Liver (tissue), 9 donors: ENCODE results near the gene RELCH. TPM values are rescaled to one million over a fixed set of nuclear protein-coding genes. Genes with fewer than 3 reads are reported as not detected.

Source experiments
- DNase-seq: peaks from one replicate; pipeline ENCODE4 v3.0.0-alpha.2; 2017; ENCODE audit warnings: low spot score
- H3K27ac ChIP-seq, 2 donors: one replicate each; pipeline ENCODE4 v1.7.0; 2013; ENCODE audit warnings: inconsistent platforms in 2 of 2, low read length in 2 of 2, control low read depth in 1 of 2, low read depth in 1 of 2, mild to moderate bottlenecking in 1 of 2
- H3K27me3 ChIP-seq, 4 donors: one replicate each; pipeline versions ENCODE4 v1.6.1 to v1.7.0; 2013; ENCODE audit warnings: low read length in 3 of 4, inconsistent platforms in 1 of 4, mild to moderate bottlenecking in 1 of 4, moderate library complexity in 1 of 4; ENCODE audit not compliant: control insufficient read depth in 4 of 4, insufficient read depth in 4 of 4
- H3K36me3 ChIP-seq, 4 donors: one replicate each; pipeline versions ENCODE4 v1.6.1 to v1.7.0; 2013; ENCODE audit warnings: low read length in 3 of 4, mild to moderate bottlenecking in 3 of 4, low read depth in 1 of 4, moderate library complexity in 1 of 4; ENCODE audit not compliant: control insufficient read depth in 4 of 4, insufficient read depth in 3 of 4
- H3K4me1 ChIP-seq, 4 donors: one replicate each; pipeline versions ENCODE4 v1.6.1 to v1.7.0; 2013; ENCODE audit warnings: low read length in 3 of 4, mild to moderate bottlenecking in 3 of 4, moderate library complexity in 1 of 4; ENCODE audit not compliant: control insufficient read depth in 4 of 4, insufficient read depth in 4 of 4
- H3K4me3 ChIP-seq, 3 donors: one replicate each; pipeline versions ENCODE4 v1.6.1 to v1.7.0; 2013; ENCODE audit warnings: low read length in 3 of 3, control low read depth in 1 of 3, low read depth in 1 of 3, mild to moderate bottlenecking in 1 of 3
- H3K9ac ChIP-seq, 2 donors: one replicate each; pipeline ENCODE4 v1.7.0; 2013; ENCODE audit warnings: low read length in 2 of 2, mild to moderate bottlenecking in 2 of 2, moderate library complexity in 2 of 2, control low read depth in 1 of 2, low read depth in 1 of 2
- H3K9me3 ChIP-seq, 4 donors: one replicate each; pipeline versions ENCODE4 v1.6.1 to v1.7.0; 2013; ENCODE audit warnings: low read length in 3 of 4; ENCODE audit not compliant: control insufficient read depth in 4 of 4
- EGR1 ChIP-seq, 2 donors: IDR thresholded peaks; 2 replicates each; pipeline ENCODE4 v1.6.1; 2016 to 2018; ENCODE audit warnings: antibody characterized with exemption in 2 of 2, low read depth in 2 of 2
- FOXA1 ChIP-seq: IDR thresholded peaks from 2 replicates; pipeline ENCODE4 v1.6.1; 2016; ENCODE audit warnings: antibody characterized with exemption
- FOXA2 ChIP-seq: IDR thresholded peaks from 2 replicates; pipeline ENCODE4 v1.6.1; 2016; ENCODE audit warnings: antibody characterized with exemption
- GABPA ChIP-seq, 2 donors: IDR thresholded peaks in 1 of 2; conservative IDR thresholded peaks in 1 of 2; 2 replicates each; pipeline ENCODE4 v1.6.1; 2016; ENCODE audit warnings: antibody characterized with exemption in 2 of 2, mild to moderate bottlenecking in 1 of 2, moderate library complexity in 1 of 2
- HNF4G ChIP-seq: IDR thresholded peaks from 2 replicates; pipeline ENCODE4 v1.6.1; 2016; ENCODE audit warnings: antibody characterized with exemption
- JUND ChIP-seq, 2 donors: IDR thresholded peaks; 2 replicates each; pipeline ENCODE4 v1.6.1; 2016; ENCODE audit warnings: antibody characterized with exemption in 2 of 2
- NR2F2 ChIP-seq: IDR thresholded peaks from 2 replicates; pipeline ENCODE4 v1.6.1; 2016; ENCODE audit warnings: antibody characterized with exemption
- RAD21 ChIP-seq, 2 donors: IDR thresholded peaks; 2 replicates each; pipeline ENCODE4 v1.6.1; 2016; ENCODE audit warnings: antibody characterized with exemption in 2 of 2, mild to moderate bottlenecking in 2 of 2
- RXRA ChIP-seq, 2 donors: IDR thresholded peaks; 2 replicates each; pipeline ENCODE4 v1.6.1; 2017 to 2018; ENCODE audit warnings: antibody characterized with exemption in 2 of 2, mild to moderate bottlenecking in 1 of 2
- SP1 ChIP-seq: IDR thresholded peaks from 2 replicates; pipeline ENCODE4 v1.6.1; 2018; ENCODE audit warnings: antibody characterized with exemption, mild to moderate bottlenecking
- TAF1 ChIP-seq: conservative IDR thresholded peaks from 2 replicates; pipeline ENCODE4 v1.6.1; 2016; ENCODE audit warnings: antibody characterized with exemption, mild to moderate bottlenecking
- YY1 ChIP-seq: IDR thresholded peaks from 2 replicates; pipeline ENCODE4 v1.6.1; 2016; ENCODE audit warnings: antibody characterized with exemption, mild to moderate bottlenecking
- WGBS: extraction: QIAGEN DNeasy Blood & Tissue Kit; methylation state at CpG from one replicate; pipeline ENCODE4 v1.1.7; 2013; 5-methylcytosine and 5-hydroxymethylcytosine counted together
- polyA plus RNA-seq, 2 donors: library from polyadenylated mRNA; stranded (reverse) in 1 of 2; unstranded in 1 of 2; fragments of 200-250 nt in 1 of 2; fragments of >200 nt in 1 of 2; fragmentation: Nextera tagmentation in 1 of 2; extraction: Ambion mirVana in 1 of 2; gene quantifications; one replicate each; pipeline versions ENCODE4 v1.2.1 to v1.2.3, GENCODE V29; 2013 to 2015
- total RNA-seq, 2 donors: library from RNA; depleted of rRNA; stranded (reverse); fragments of >200 nt; gene quantifications; one replicate each; pipeline ENCODE4 v1.2.3, GENCODE V29; 2014
- TF ChIP-seq, protein P1 (sequence below): IDR thresholded peaks from 2 replicates; pipeline ENCODE4 v1.6.1; 2016; ENCODE audit warnings: antibody characterized with exemption
- TF ChIP-seq, protein P2 (sequence below): IDR thresholded peaks from 2 replicates; pipeline ENCODE4 v1.6.1; 2016; ENCODE audit warnings: antibody characterized with exemption
- TF ChIP-seq, protein P3 (sequence below): fragments of 150-350 bp; IDR thresholded peaks from 2 replicates; pipeline ENCODE4 v1.5.1; 2017; ENCODE audit warnings: improper control_type of control experiment, low read depth, low read length; ENCODE audit not compliant: missing input control
- TF ChIP-seq, protein P4 (sequence below): IDR thresholded peaks from 2 replicates; pipeline ENCODE4 v1.6.1; 2016; ENCODE audit warnings: antibody characterized with exemption, mild to moderate bottlenecking
- TF ChIP-seq, protein P5 (sequence below): IDR thresholded peaks from 2 replicates; pipeline ENCODE4 v1.6.1; 2016; ENCODE audit warnings: antibody characterized with exemption
- donor health status: healthy.
- donor health status: healthy.
- donor health status: healthy.
- donor health status: healthy.
- donor health status: healthy.

Gene RELCH
- total and polyA plus RNA-seq, 4 donors, result 4.3 to 21.7 (median 11.0) TPM

DNA sequence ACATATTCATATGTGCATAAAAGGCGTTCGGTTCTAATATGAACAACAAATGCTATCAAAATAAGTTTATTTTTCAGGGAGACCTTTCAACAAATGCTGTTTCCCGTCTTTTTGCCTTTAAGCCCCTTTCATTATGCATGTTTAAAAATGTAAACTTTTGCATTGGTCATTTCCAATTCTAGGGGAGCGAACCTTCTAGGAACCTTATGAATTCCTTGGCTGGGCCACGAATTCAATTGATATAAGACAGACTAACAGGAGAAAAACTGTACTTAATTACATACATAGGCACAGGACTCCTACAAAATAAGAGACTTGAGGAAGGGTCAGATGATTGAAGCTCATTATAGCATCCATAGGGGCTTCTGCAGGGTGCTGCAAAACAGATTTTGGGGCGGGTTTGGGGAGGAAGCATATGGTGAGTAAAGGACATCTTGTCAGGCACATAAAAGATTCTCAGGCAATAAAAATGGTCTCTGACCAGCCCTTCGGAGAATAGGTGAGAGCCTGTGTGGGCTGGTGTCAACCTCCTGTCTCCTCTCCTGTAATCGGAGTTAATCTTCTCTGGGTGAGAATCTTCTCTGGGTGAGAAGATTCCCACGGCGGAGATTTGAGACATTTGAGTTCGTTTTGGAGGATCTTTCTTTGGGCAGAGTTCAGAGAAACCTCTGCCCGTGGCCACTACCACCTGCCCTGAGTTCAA lies 139.7 kb downstream of the RELCH start:
- Histone ChIP-seq H3K27me3 (peaks cover 0 to 11% (median 0%) of the 10 kb centered on the region in 4 donors), H3K4me1 (peaks cover 0 to 18% (median 13%) of the 10 kb centered on the region in 4 donors)
- no peak for TF ChIP-seq NR2F2

DNA sequence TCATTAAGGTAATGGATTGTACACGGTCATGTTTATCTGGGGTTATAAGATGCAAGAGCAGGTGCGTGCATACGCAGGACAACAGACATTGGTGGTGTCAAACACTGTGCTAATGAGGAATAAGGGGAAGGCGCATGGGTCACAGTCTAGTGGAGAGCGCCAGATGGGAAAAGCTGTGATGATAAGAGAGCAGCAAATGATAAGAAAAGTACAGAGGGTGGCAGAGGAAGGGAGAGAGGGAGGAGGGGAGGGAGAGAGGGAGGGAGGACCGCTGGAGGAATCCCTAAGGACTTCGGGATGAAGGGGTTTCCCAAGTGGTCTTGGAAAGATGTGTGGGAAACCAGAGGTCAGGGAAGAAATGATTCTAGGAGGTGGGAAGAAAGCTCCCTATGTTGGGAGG lies 140.9 kb downstream of the RELCH start:
- H3K4me3 ChIP-seq, result no peak overlapping the region
- no peak for TF ChIP-seq TAF1
- TF ChIP-seq, protein P1, sequence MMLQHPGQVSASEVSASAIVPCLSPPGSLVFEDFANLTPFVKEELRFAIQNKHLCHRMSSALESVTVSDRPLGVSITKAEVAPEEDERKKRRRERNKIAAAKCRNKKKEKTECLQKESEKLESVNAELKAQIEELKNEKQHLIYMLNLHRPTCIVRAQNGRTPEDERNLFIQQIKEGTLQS, result no peak
- TF ChIP-seq, protein P2, sequence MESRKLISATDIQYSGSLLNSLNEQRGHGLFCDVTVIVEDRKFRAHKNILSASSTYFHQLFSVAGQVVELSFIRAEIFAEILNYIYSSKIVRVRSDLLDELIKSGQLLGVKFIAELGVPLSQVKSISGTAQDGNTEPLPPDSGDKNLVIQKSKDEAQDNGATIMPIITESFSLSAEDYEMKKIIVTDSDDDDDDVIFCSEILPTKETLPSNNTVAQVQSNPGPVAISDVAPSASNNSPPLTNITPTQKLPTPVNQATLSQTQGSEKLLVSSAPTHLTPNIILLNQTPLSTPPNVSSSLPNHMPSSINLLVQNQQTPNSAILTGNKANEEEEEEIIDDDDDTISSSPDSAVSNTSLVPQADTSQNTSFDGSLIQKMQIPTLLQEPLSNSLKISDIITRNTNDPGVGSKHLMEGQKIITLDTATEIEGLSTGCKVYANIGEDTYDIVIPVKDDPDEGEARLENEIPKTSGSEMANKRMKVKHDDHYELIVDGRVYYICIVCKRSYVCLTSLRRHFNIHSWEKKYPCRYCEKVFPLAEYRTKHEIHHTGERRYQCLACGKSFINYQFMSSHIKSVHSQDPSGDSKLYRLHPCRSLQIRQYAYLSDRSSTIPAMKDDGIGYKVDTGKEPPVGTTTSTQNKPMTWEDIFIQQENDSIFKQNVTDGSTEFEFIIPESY, result no peak
- TF ChIP-seq EGR1 (IDR thresholded peaks at IDR 0.05; ENCODE audit: low read depth in 2 of 2), result no peak
- no peak for TF ChIP-seq YY1
- no peak for TF ChIP-seq FOXA1
- no peak for TF ChIP-seq FOXA2
- TF ChIP-seq SP1, result no peak
- TF ChIP-seq, protein P3, sequence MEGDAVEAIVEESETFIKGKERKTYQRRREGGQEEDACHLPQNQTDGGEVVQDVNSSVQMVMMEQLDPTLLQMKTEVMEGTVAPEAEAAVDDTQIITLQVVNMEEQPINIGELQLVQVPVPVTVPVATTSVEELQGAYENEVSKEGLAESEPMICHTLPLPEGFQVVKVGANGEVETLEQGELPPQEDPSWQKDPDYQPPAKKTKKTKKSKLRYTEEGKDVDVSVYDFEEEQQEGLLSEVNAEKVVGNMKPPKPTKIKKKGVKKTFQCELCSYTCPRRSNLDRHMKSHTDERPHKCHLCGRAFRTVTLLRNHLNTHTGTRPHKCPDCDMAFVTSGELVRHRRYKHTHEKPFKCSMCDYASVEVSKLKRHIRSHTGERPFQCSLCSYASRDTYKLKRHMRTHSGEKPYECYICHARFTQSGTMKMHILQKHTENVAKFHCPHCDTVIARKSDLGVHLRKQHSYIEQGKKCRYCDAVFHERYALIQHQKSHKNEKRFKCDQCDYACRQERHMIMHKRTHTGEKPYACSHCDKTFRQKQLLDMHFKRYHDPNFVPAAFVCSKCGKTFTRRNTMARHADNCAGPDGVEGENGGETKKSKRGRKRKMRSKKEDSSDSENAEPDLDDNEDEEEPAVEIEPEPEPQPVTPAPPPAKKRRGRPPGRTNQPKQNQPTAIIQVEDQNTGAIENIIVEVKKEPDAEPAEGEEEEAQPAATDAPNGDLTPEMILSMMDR, result no peak
- TF ChIP-seq JUND (IDR thresholded peaks at IDR 0.05), result no peak
- TF ChIP-seq NR2F2, result no peak
- TF ChIP-seq, protein P4, sequence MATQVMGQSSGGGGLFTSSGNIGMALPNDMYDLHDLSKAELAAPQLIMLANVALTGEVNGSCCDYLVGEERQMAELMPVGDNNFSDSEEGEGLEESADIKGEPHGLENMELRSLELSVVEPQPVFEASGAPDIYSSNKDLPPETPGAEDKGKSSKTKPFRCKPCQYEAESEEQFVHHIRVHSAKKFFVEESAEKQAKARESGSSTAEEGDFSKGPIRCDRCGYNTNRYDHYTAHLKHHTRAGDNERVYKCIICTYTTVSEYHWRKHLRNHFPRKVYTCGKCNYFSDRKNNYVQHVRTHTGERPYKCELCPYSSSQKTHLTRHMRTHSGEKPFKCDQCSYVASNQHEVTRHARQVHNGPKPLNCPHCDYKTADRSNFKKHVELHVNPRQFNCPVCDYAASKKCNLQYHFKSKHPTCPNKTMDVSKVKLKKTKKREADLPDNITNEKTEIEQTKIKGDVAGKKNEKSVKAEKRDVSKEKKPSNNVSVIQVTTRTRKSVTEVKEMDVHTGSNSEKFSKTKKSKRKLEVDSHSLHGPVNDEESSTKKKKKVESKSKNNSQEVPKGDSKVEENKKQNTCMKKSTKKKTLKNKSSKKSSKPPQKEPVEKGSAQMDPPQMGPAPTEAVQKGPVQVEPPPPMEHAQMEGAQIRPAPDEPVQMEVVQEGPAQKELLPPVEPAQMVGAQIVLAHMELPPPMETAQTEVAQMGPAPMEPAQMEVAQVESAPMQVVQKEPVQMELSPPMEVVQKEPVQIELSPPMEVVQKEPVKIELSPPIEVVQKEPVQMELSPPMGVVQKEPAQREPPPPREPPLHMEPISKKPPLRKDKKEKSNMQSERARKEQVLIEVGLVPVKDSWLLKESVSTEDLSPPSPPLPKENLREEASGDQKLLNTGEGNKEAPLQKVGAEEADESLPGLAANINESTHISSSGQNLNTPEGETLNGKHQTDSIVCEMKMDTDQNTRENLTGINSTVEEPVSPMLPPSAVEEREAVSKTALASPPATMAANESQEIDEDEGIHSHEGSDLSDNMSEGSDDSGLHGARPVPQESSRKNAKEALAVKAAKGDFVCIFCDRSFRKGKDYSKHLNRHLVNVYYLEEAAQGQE, result no peak
- no peak for TF ChIP-seq GABPA (IDR thresholded peaks at IDR 0.05 in 1 of 2, conservative IDR thresholded peaks at IDR 0.05 in 1 of 2)
- no peak for TF ChIP-seq RXRA (IDR thresholded peaks at IDR 0.05)
- no peak for TF ChIP-seq RAD21 (IDR thresholded peaks at IDR 0.05)
- TF ChIP-seq HNF4G, result no peak
- TF ChIP-seq, protein P5, sequence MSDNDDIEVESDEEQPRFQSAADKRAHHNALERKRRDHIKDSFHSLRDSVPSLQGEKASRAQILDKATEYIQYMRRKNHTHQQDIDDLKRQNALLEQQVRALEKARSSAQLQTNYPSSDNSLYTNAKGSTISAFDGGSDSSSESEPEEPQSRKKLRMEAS, result no peak
- 64% methylated on average over 7 of the region's 7 CpGs for WGBS
- peaks cover 0 to 18% (median 13%) of the 10 kb centered on the region in 4 donors for H3K4me1 ChIP-seq
- H3K9me3 ChIP-seq, result no peaks in the 10 kb centered on the region
- no peak overlapping the region for H3K27ac ChIP-seq
- H3K9ac ChIP-seq, result no peak overlapping the region
- no peaks in the 10 kb centered on the region for H3K36me3 ChIP-seq
- H3K27me3 ChIP-seq, result peaks cover 0 to 11% (median 0%) of the 10 kb centered on the region in 4 donors
- DNase-seq, result no peak

More for the DNA sequence above, 139.7 kb downstream of the RELCH start:
- whole genome bisulfite sequencing, result 42% methylated on average over 12 of the region's 12 CpGs
- H3K4me3 ChIP-seq, result no peak overlapping the region
- no peak for DNase-seq
- H3K9me3 ChIP-seq, result no peaks in the 10 kb centered on the region
- no peak overlapping the region for H3K27ac ChIP-seq
- H3K36me3 ChIP-seq, result no peaks in the 10 kb centered on the region
- no peak overlapping the region for H3K9ac ChIP-seq
